ENCODE data around the gene CECR2.

CECR2 gene

GRCh38 chr22:17430412-17430811, 61.2 kb downstream of the CECR2 start:
- Histone ChIP-seq H3K27ac (ENCODE audit: low read length) (no peak overlapping the region), H3K36me3 (replicated peaks; ENCODE audit: insufficient read depth, low read length) (no peaks in the 10 kb centered on the region), H3K4me2 (ENCODE audit: low read depth, low read length) (no peak overlapping the region), H3K27me3 (replicated peaks; ENCODE audit: insufficient read depth, low read length) (no peaks in the 10 kb centered on the region), H3K9me2 (replicated peaks; ENCODE audit: insufficient read depth, low read length) (no peaks in the 10 kb centered on the region), H3K9ac (ENCODE audit: low read length) (no peak overlapping the region), H3K4me3 (ENCODE audit: low read length) (no peak overlapping the region), H3F3A (ENCODE audit: insufficient read depth, low read length) (no peaks in the 10 kb centered on the region), H4K20me1 (ENCODE audit: insufficient read depth, low read length) (no peaks in the 10 kb centered on the region), H3K79me2 (ENCODE audit: low read length) (no peaks in the 10 kb centered on the region), H3K9me3 (replicated peaks; ENCODE audit: insufficient read depth, low read length) (no peaks in the 10 kb centered on the region), H3K4me1 (ENCODE audit: low read length) (peaks cover 3% of the 10 kb centered on the region; the same call in 1 of the 2 replicates), H2AFZ (ENCODE audit: low read length) (no peak overlapping the region)
- no peak for DNase-seq
- TF ChIP-seq EZH2phosphoT487 (IDR thresholded peaks at IDR 0.05; ENCODE audit: low read length) (no peak), CTCF (IDR thresholded peaks at IDR 0.05; ENCODE audit: low read length) (no peak), EZH2 (optimal IDR thresholded peaks at IDR 0.05; ENCODE audit: low read depth, low read length) (no peak)

GRCh38 chr22:17431179-17431578, 61.9 kb downstream of the CECR2 start:
- H4K20me1 ChIP-seq (ENCODE audit: insufficient read depth, low read length): no peaks in the 10 kb centered on the region
- no peak overlapping the region for H3K4me3 ChIP-seq (ENCODE audit: low read length)
- H3K27me3 ChIP-seq (replicated peaks; ENCODE audit: insufficient read depth, low read length): no peaks in the 10 kb centered on the region
- H3K27ac ChIP-seq (ENCODE audit: low read length): no peak overlapping the region
- H3K79me2 ChIP-seq (ENCODE audit: low read length): no peaks in the 10 kb centered on the region
- H3K4me1 ChIP-seq (ENCODE audit: low read length): peaks cover 5% of the 10 kb centered on the region
- H3K9me2 ChIP-seq (replicated peaks; ENCODE audit: insufficient read depth, low read length): no peaks in the 10 kb centered on the region
- no peak overlapping the region for H3K9ac ChIP-seq (ENCODE audit: low read length)
- TF ChIP-seq EZH2phosphoT487 (IDR thresholded peaks at IDR 0.05; ENCODE audit: low read length): no peak
- TF ChIP-seq CTCF (IDR thresholded peaks at IDR 0.05; ENCODE audit: low read length): no peak
- TF ChIP-seq EZH2 (optimal IDR thresholded peaks at IDR 0.05; ENCODE audit: low read depth, low read length): no peak
- no peak for DNase-seq
- H2AFZ ChIP-seq (ENCODE audit: low read length): no peak overlapping the region
- no peaks in the 10 kb centered on the region for H3K9me3 ChIP-seq (replicated peaks; ENCODE audit: insufficient read depth, low read length)
- no peaks in the 10 kb centered on the region for H3K36me3 ChIP-seq (replicated peaks; ENCODE audit: insufficient read depth, low read length)
- H3K4me2 ChIP-seq (ENCODE audit: low read depth, low read length): no peak overlapping the region
- H3F3A ChIP-seq (ENCODE audit: insufficient read depth, low read length): 0 out of 2 replicates have a peak, but pooled peaks cover under 1% of the 10 kb centered on the region

DNA sequence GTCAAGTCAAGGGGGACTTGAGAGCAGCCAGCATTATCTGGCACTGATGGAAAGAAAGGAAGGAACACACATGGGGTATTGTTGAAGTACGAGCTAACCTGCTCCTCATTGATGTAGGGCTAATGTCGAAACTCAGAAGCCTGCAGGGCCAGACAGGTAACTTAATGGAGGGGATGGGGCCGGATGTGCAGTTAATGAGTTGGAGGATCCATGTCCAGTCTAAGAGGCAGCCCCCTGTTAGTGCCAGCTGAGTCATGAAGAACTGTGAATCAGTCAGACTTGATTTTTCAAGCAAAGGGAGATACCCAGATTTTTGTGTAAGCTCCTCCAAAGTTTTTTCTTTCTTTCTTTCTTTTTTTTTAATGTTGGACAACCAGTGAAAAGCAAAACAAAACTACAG, 65.6 kb downstream of the CECR2 start:
- Histone ChIP-seq H3K9me3 (replicated peaks; ENCODE audit: insufficient read depth, low read length) (no peaks in the 10 kb centered on the region), H3K79me2 (ENCODE audit: low read length) (no peaks in the 10 kb centered on the region), H3K9ac (ENCODE audit: low read length) (no peak overlapping the region), H3K4me2 (ENCODE audit: low read depth, low read length) (no peak overlapping the region), H3K27me3 (replicated peaks; ENCODE audit: insufficient read depth, low read length) (no peaks in the 10 kb centered on the region), H3K27ac (ENCODE audit: low read length) (no peak overlapping the region), H3F3A (ENCODE audit: insufficient read depth, low read length) (peaks cover 9% of the 10 kb centered on the region), H3K4me3 (ENCODE audit: low read length) (no peak overlapping the region), H3K36me3 (replicated peaks; ENCODE audit: insufficient read depth, low read length) (no peaks in the 10 kb centered on the region), H2AFZ (ENCODE audit: low read length) (no peak overlapping the region), H4K20me1 (ENCODE audit: insufficient read depth, low read length) (no peaks in the 10 kb centered on the region), H3K9me2 (replicated peaks; ENCODE audit: insufficient read depth, low read length) (no peaks in the 10 kb centered on the region), H3K4me1 (ENCODE audit: low read length) (peaks cover 20% of the 10 kb centered on the region)
- DNase-seq: no peak
- TF ChIP-seq EZH2 (optimal IDR thresholded peaks at IDR 0.05; ENCODE audit: low read depth, low read length) (no peak), CTCF (IDR thresholded peaks at IDR 0.05; ENCODE audit: low read length) (no peak), EZH2phosphoT487 (IDR thresholded peaks at IDR 0.05; ENCODE audit: low read length) (no peak)
